SK-N-SH (cell line): ENCODE data around the gene ARHGEF37. TPM values are rescaled to one million over a fixed set of nuclear protein-coding genes. Genes with fewer than 3 reads are reported as not detected.

ENCODE experiments used
- CTCF ChIA-PET: fragments of 300-600, 350-600 bp; formaldehyde crosslinking; extraction: SDS; loops from one replicate; lab custom pipeline; 2021; lab: Yijun Ruan, JAX
- POLR2A ChIA-PET: fragments of 350-600 bp; sonication (Branson Sonifier 250); formaldehyde crosslinking; extraction: SDS; loops from one replicate; lab custom pipeline; 2020; ENCODE audit warnings: antibody characterized with exemption, inconsistent platforms; lab: Yijun Ruan, JAX
- DNase-seq: peaks from one replicate; pipeline ENCODE4 v3.0.0; 2012
- H2AFZ ChIP-seq: fragments of 200-600 bp; sonication (generic); 2 replicates; pipeline ENCODE4 v1.8.1; 2016; ENCODE audit warnings: antibody characterized with exemption, mild to moderate bottlenecking, low read depth
- H3F3A ChIP-seq: fragments of 200-600 bp; sonication (generic); replicated peaks from 2 replicates; pipeline ENCODE3; 2016; ENCODE audit warnings: antibody characterized with exemption, mild to moderate bottlenecking; ENCODE audit not compliant: insufficient read depth
- H3K27ac ChIP-seq, 2 experiments: fragments of 200-500 bp in 1 of 2; fragments of 200-600 bp in 1 of 2; sonication (Bioruptor generic) in 1 of 2; sonication (generic), shearing (Covaris generic) in 1 of 2; 2 replicates each; pipeline versions ENCODE4 v1.5.1 to v1.6.1; 2014 to 2016; ENCODE audit warnings: low read depth in 2 of 2, inconsistent platforms in 1 of 2, low read length in 1 of 2, mild to moderate bottlenecking in 1 of 2, mixed read lengths in 1 of 2
- H3K27me3 ChIP-seq: fragments of 200-600 bp; sonication (generic), shearing (Covaris generic); 2 replicates; pipeline ENCODE4 v1.6.1; 2016; ENCODE audit warnings: mixed run types; ENCODE audit not compliant: insufficient read depth
- H3K36me3 ChIP-seq, 2 experiments: fragments of 200-500 bp in 1 of 2; fragments of 200-600 bp in 1 of 2; sonication (Bioruptor generic) in 1 of 2; sonication (generic) in 1 of 2; replicated peaks in 1 of 2; 2 replicates each; pipeline versions ENCODE3 to v1.5.1; 2014 to 2016; ENCODE audit warnings: low read length in 1 of 2, mild to moderate bottlenecking in 1 of 2; ENCODE audit not compliant: insufficient read depth in 2 of 2, control insufficient read depth in 1 of 2
- H3K4me1 ChIP-seq, 2 experiments: fragments of 200-500 bp in 1 of 2; fragments of 200-600 bp in 1 of 2; sonication (Bioruptor generic) in 1 of 2; sonication (generic), shearing (Covaris generic) in 1 of 2; 2 replicates each; pipeline versions ENCODE4 v1.5.1 to v1.6.1; 2014 to 2016; ENCODE audit warnings: low read depth in 1 of 2, low read length in 1 of 2, mixed run types in 1 of 2; ENCODE audit not compliant: insufficient read depth in 2 of 2, control insufficient read depth in 1 of 2
- H3K4me2 ChIP-seq: fragments of 200-600 bp; sonication (generic), shearing (Covaris generic); 2 replicates; pipeline ENCODE4 v1.6.1; 2017; ENCODE audit warnings: mixed run types
- H3K4me3 ChIP-seq, 2 experiments: fragments of 200-500 bp in 1 of 2; fragments of 200-600 bp in 1 of 2; sonication (Bioruptor generic) in 1 of 2; sonication (generic), shearing (Covaris generic) in 1 of 2; 2 replicates each; pipeline versions ENCODE4 v1.5.1 to v1.8.1; 2014 to 2016; ENCODE audit warnings: low read depth in 2 of 2, inconsistent platforms in 1 of 2, low read length in 1 of 2, mild to moderate bottlenecking in 1 of 2, mixed read lengths in 1 of 2, moderate library complexity in 1 of 2
- H3K79me2 ChIP-seq: fragments of 200-600 bp; sonication (generic); 2 replicates; pipeline ENCODE4 v1.8.1; 2017; ENCODE audit warnings: mild to moderate bottlenecking; ENCODE audit not compliant: insufficient read depth
- H3K9ac ChIP-seq: fragments of 200-600 bp; sonication (generic); 2 replicates; pipeline ENCODE4 v1.6.1; 2017; ENCODE audit warnings: mixed run types
- H3K9me2 ChIP-seq: fragments of 200-600 bp; sonication (generic); 2 replicates; pipeline ENCODE4 v1.6.1; 2017; ENCODE audit warnings: mixed run types
- H3K9me3 ChIP-seq: fragments of 200-600 bp; sonication (generic); 2 replicates; pipeline ENCODE4 v1.6.1; 2017; ENCODE audit warnings: mixed run types, mild to moderate bottlenecking, moderate library complexity
- H4K20me1 ChIP-seq: fragments of 200-600 bp; sonication (generic); 2 replicates; pipeline ENCODE4 v1.6.1; 2017; ENCODE audit warnings: mild to moderate bottlenecking, mixed run types; ENCODE audit not compliant: insufficient read depth
- ELF1 ChIP-seq: IDR thresholded peaks from 2 replicates; pipeline ENCODE4 v1.4.0; 2012
- EP300 ChIP-seq, 2 experiments: IDR thresholded peaks; 2 replicates each; pipeline versions ENCODE4 v1.4.0 to v1.6.1; 2012; ENCODE audit warnings: borderline replicate concordance in 1 of 2, low read depth in 1 of 2, low read length in 1 of 2
- MEF2A ChIP-seq: IDR thresholded peaks from 2 replicates; pipeline ENCODE4 v1.4.0; 2012; ENCODE audit warnings: low read depth, borderline replicate concordance
- NFIC ChIP-seq: IDR thresholded peaks from 2 replicates; pipeline ENCODE4 v1.4.0; 2012; ENCODE audit warnings: borderline replicate concordance
- NRF1 ChIP-seq: IDR thresholded peaks from 2 replicates; pipeline ENCODE4 v1.6.1; 2012; ENCODE audit warnings: low read depth, mild to moderate bottlenecking, low read length
- PBX3 ChIP-seq: IDR thresholded peaks from 2 replicates; pipeline ENCODE4; 2012
- RCOR1 ChIP-seq: fragments of 150-350 bp; IDR thresholded peaks from 2 replicates; pipeline ENCODE4 v1.6.1; 2017; ENCODE audit warnings: antibody characterized with exemption, low read length
- REST ChIP-seq: IDR thresholded peaks from 2 replicates; pipeline ENCODE4 v1.6.1; 2012; ENCODE audit warnings: mild to moderate bottlenecking, low read depth, low read length, moderate library complexity
- USF1 ChIP-seq: IDR thresholded peaks from 2 replicates; pipeline ENCODE4 v1.4.0; 2012; ENCODE audit warnings: low read depth, borderline replicate concordance
- ZBTB33 ChIP-seq: IDR thresholded peaks from 2 replicates; pipeline ENCODE4 v1.4.0; 2012; ENCODE audit warnings: low read depth, borderline replicate concordance
- WGBS: methylation state at CpG from one replicate; pipeline ENCODE4 v1.1.6; 2017; ENCODE audit warnings: low lambda C conversion rate; 5-methylcytosine and 5-hydroxymethylcytosine counted together
- polyA plus RNA-seq, 3 experiments: library from polyadenylated mRNA; depleted of rRNA; stranded (reverse); fragments of >200 nt; gene quantifications; 2 replicates each; pipeline ENCODE4 v1.2.3, GENCODE V29; 2012

ARHGEF37 gene
- polyA plus RNA-seq, 1 of the 3 experiments (the other 2 are of a cell fraction): 0.94 TPM

GRCh38 chr5:149611326-149611725 lies 30.0 kb downstream of the ARHGEF37 start:
- no peaks in the 10 kb centered on the region for H3K79me2 ChIP-seq
- no peak for TF ChIP-seq MEF2A
- TF ChIP-seq PBX3: no peak
- no peak for TF ChIP-seq ELF1
- TF ChIP-seq NRF1: no peak
- TF ChIP-seq REST: no peak
- TF ChIP-seq ZBTB33: no peak
- TF ChIP-seq USF1: no peak
- no peak for TF ChIP-seq NFIC
- no peak for TF ChIP-seq EP300 (IDR thresholded peaks at IDR 0.05; ENCODE audit: borderline replicate concordance in 1 of 2, low read depth in 1 of 2, low read length in 1 of 2)
- no peak for TF ChIP-seq RCOR1
- peaks cover 0 to 2% of the 10 kb centered on the region in 2 experiments for H3K36me3 ChIP-seq
- no peak for DNase-seq
- 93% methylated on average over 5 of the region's 5 CpGs for WGBS
- no peaks in the 10 kb centered on the region for H3K9me2 ChIP-seq
- POLR2A ChIA-PET: no interaction called here
- 0 out of 2 replicates have a peak, but pooled peaks cover 7% of the 10 kb centered on the region for H3K9me3 ChIP-seq
- no peak overlapping the region for H3K4me2 ChIP-seq
- CTCF ChIA-PET: interaction anchor here (0.9 to 3.8 kb wide), 6 partner anchors 7 to 379 kb away, joined by 3 to 28 read pairs (median 6); no protein-coding TSS in a partner anchor
- H3K27me3 ChIP-seq: no peaks in the 10 kb centered on the region
- H2AFZ ChIP-seq: no peak overlapping the region
- no peak overlapping the region for H3K27ac ChIP-seq
- H4K20me1 ChIP-seq: no peaks in the 10 kb centered on the region
- H3K4me1 ChIP-seq: no peaks in the 10 kb centered on the region
- H3K9ac ChIP-seq: no peak overlapping the region
- no peaks in the 10 kb centered on the region for H3F3A ChIP-seq
- H3K4me3 ChIP-seq: no peak overlapping the region
